ENCODE results near the gene ERN1. TPM values are rescaled to one million over a fixed set of nuclear protein-coding genes. Genes with fewer than 3 reads are reported as not detected.
"Not testable (repeated sequence)": the region's sequence is repeated elsewhere in the genome, so short reads cannot be mapped to it uniquely, and the experiment has no call there.

ERN1 gene
- total RNA-seq, 1 donor: 13.3 TPM

- H3K4me3 ChIP-seq (ENCODE audit: low read depth, low read length): no peak overlapping the region
- no peak for DNase-seq (ENCODE audit: low read depth)
- no peak for TF ChIP-seq CTCF (IDR thresholded peaks at IDR 0.05; ENCODE audit: insufficient read depth, low read length)
Measured at GRCh38 chr17:64015447-64015846, 114.5 kb downstream of the ERN1 start.

GRCh38 chr17:64009571-64010402, 120.2 kb downstream of the ERN1 start:
- no peak overlapping the region for H3K4me3 ChIP-seq (ENCODE audit: low read depth, low read length)
- no peak for TF ChIP-seq CTCF (IDR thresholded peaks at IDR 0.05; ENCODE audit: insufficient read depth, low read length)
- no peak for DNase-seq (ENCODE audit: low read depth)

- TF ChIP-seq CTCF (IDR thresholded peaks at IDR 0.05; ENCODE audit: insufficient read depth, low read length): no peak
- DNase-seq (ENCODE audit: low read depth): no peak
- no peak overlapping the region for H3K4me3 ChIP-seq (ENCODE audit: low read depth, low read length)
Measured at GRCh38 chr17:64008830-64009229, 121.1 kb downstream of the ERN1 start.

GRCh38 chr17:64008346-64008745, 121.6 kb downstream of the ERN1 start:
- H3K4me3 ChIP-seq (ENCODE audit: low read depth, low read length): no peak overlapping the region
- DNase-seq (ENCODE audit: low read depth): no peak
- TF ChIP-seq CTCF (IDR thresholded peaks at IDR 0.05; ENCODE audit: insufficient read depth, low read length): no peak

GRCh38 chr17:64007838-64008282, 122.1 kb downstream of the ERN1 start:
- TF ChIP-seq CTCF (IDR thresholded peaks at IDR 0.05; ENCODE audit: insufficient read depth, low read length): no peak
- no peak for DNase-seq (ENCODE audit: low read depth)
- H3K4me3 ChIP-seq (ENCODE audit: low read depth, low read length): no peak overlapping the region

GRCh38 chr17:64007089-64007837, 122.7 kb downstream of the ERN1 start:
- H3K4me3 ChIP-seq (ENCODE audit: low read depth, low read length); DNase-seq (ENCODE audit: low read depth): not testable (repeated sequence)

GRCh38 chr17:64006361-64007088, 123.4 kb downstream of the ERN1 start:
- TF ChIP-seq CTCF (IDR thresholded peaks at IDR 0.05; ENCODE audit: insufficient read depth, low read length): no peak
- peak; percentile 57 for DNase-seq (ENCODE audit: low read depth)
- no peak overlapping the region for H3K4me3 ChIP-seq (ENCODE audit: low read depth, low read length)

Measured in fibroblast of the aortic adventitia (primary cell).